ENCODE data around the gene DGKG. TPM values are rescaled to one million over a fixed set of nuclear protein-coding genes. Genes with fewer than 3 reads are reported as not detected.

DGKG gene
- total RNA-seq, 1 donor from 2014 or later, result 0.22 TPM

GRCh38 chr3:186189492-186189891, 172.5 kb downstream of the DGKG start:
- H3K27ac ChIP-seq, result no peak overlapping the region
- H3K4me1 ChIP-seq, result peaks cover 8% of the 10 kb centered on the region
- H3K9me3 ChIP-seq (ENCODE audit: low read depth), result no peaks in the 10 kb centered on the region
- H3K9me3 Mint-ChIP-seq, result no peaks in the 10 kb centered on the region
- no peak for DNase-seq (ENCODE audit: low spot score)
- no peak overlapping the region for H3K27ac Mint-ChIP-seq
- H3K36me3 ChIP-seq, result no peaks in the 10 kb centered on the region
- no peak overlapping the region for H3K4me3 Mint-ChIP-seq
- no peak overlapping the region for H3K4me3 ChIP-seq
- peaks cover 8% of the 10 kb centered on the region for H3F3A ChIP-seq (ENCODE audit: low read depth)
- no peaks in the 10 kb centered on the region for H3K36me3 Mint-ChIP-seq
- H3K4me2 ChIP-seq, result no peak overlapping the region
- peaks cover 3% of the 10 kb centered on the region for H3K4me1 Mint-ChIP-seq
- no peak for TF ChIP-seq CTCF (IDR thresholded peaks at IDR 0.05)
- TF ChIP-seq EZH2 (IDR thresholded peaks at IDR 0.05), result no peak
- no peak for TF ChIP-seq EZH2phosphoT487 (IDR thresholded peaks at IDR 0.05)
- no peak overlapping the region for H3K9ac ChIP-seq
- peaks cover 100% of the 10 kb centered on the region for H3K27me3 ChIP-seq
- H3K79me2 ChIP-seq (ENCODE audit: low read depth), result no peaks in the 10 kb centered on the region
- H4K20me1 ChIP-seq (ENCODE audit: low read depth), result no peaks in the 10 kb centered on the region
- no peak overlapping the region for H2AFZ ChIP-seq (replicated peaks)
- H3K27me3 Mint-ChIP-seq (ENCODE audit: insufficient read depth, low read depth), result peaks cover 25% of the 10 kb centered on the region

- Histone ChIP-seq H3K4me2 (no peak overlapping the region), H3K4me1 (no peaks in the 10 kb centered on the region), H2AFZ (replicated peaks) (no peak overlapping the region), H4K20me1 (ENCODE audit: low read depth) (no peaks in the 10 kb centered on the region), H3K4me3 (no peak overlapping the region), H3K9me3 (ENCODE audit: low read depth) (no peaks in the 10 kb centered on the region), H3K9ac (no peak overlapping the region), H3K27ac (no peak overlapping the region), H3F3A (ENCODE audit: low read depth) (no peaks in the 10 kb centered on the region), H3K79me2 (ENCODE audit: low read depth) (no peaks in the 10 kb centered on the region), H3K36me3 (no peaks in the 10 kb centered on the region), H3K27me3 (peaks cover 95% of the 10 kb centered on the region)
- H3K4me3 Mint-ChIP-seq, result no peak overlapping the region
- TF ChIP-seq EZH2phosphoT487 (IDR thresholded peaks at IDR 0.05) (no peak), CTCF (IDR thresholded peaks at IDR 0.05) (no peak), EZH2 (IDR thresholded peaks at IDR 0.05) (no peak)
- no peaks in the 10 kb centered on the region for H3K36me3 Mint-ChIP-seq
- no peak overlapping the region for H3K27ac Mint-ChIP-seq
- H3K4me1 Mint-ChIP-seq, result no peaks in the 10 kb centered on the region
- H3K27me3 Mint-ChIP-seq (ENCODE audit: insufficient read depth, low read depth), result peaks cover 12% of the 10 kb centered on the region
- no peaks in the 10 kb centered on the region for H3K9me3 Mint-ChIP-seq
- no peak for DNase-seq (ENCODE audit: low spot score)
Observed at GRCh38 chr3:186187401-186188275, 174.4 kb downstream of the DGKG start.

GRCh38 chr3:186185194-186185787, 176.7 kb downstream of the DGKG start:
- H3K9me3 Mint-ChIP-seq, result no peaks in the 10 kb centered on the region
- H3K36me3 ChIP-seq, result no peaks in the 10 kb centered on the region
- no peak overlapping the region for H3K27ac ChIP-seq
- H3K4me2 ChIP-seq, result no peak overlapping the region
- H3K27me3 ChIP-seq, result peaks cover 72% of the 10 kb centered on the region
- H3K36me3 Mint-ChIP-seq, result no peaks in the 10 kb centered on the region
- DNase-seq (ENCODE audit: low spot score), result no peak
- no peaks in the 10 kb centered on the region for H3K4me1 ChIP-seq
- H3F3A ChIP-seq (ENCODE audit: low read depth), result no peaks in the 10 kb centered on the region
- H3K9me3 ChIP-seq (ENCODE audit: low read depth), result no peaks in the 10 kb centered on the region
- TF ChIP-seq EZH2 (IDR thresholded peaks at IDR 0.05) (no peak), CTCF (IDR thresholded peaks at IDR 0.05) (no peak), EZH2phosphoT487 (IDR thresholded peaks at IDR 0.05) (no peak)
- H4K20me1 ChIP-seq (ENCODE audit: low read depth), result no peaks in the 10 kb centered on the region
- H3K27me3 Mint-ChIP-seq (ENCODE audit: insufficient read depth, low read depth), result peaks cover 12% of the 10 kb centered on the region
- peaks cover 4% of the 10 kb centered on the region for H3K4me1 Mint-ChIP-seq
- no peak overlapping the region for H3K4me3 ChIP-seq
- H3K27ac Mint-ChIP-seq, result no peak overlapping the region
- H3K9ac ChIP-seq, result no peak overlapping the region
- no peak overlapping the region for H2AFZ ChIP-seq (replicated peaks)
- no peak overlapping the region for H3K4me3 Mint-ChIP-seq
- H3K79me2 ChIP-seq (ENCODE audit: low read depth), result no peaks in the 10 kb centered on the region
